Stimulated activated CD4-positive, alpha-beta T cell treated with anti-CD3 and anti-CD28 coated beads, Interleukin-4, amount 100 ng/mL, for 4 hours (primary cell): ENCODE data around the gene ELN.

Source experiments
- DNase-seq, 2 experiments: peaks; one replicate each; pipeline ENCODE4 v3.0.0-alpha.2; 2020

ELN gene

GRCh38 chr7:74025730-74026129, 2.2 kb upstream of the ELN start:
- no peak for DNase-seq

- DNase-seq, result no peak
These were observed 1.5 kb upstream of the ELN start for GRCh38 chr7:74026406-74026902.

- DNase-seq, result peak; percentile 33 to 58
These were observed 880 bp upstream of the ELN start for GRCh38 chr7:74026903-74027682.

- no peak for DNase-seq
These were observed 407 bp downstream of the ELN start for GRCh38 chr7:74028321-74028838.

GRCh38 chr7:74029089-74029785, 1.3 kb downstream of the ELN start:
- no peak for DNase-seq

- DNase-seq, result no peak
These were observed 2.0 kb downstream of the ELN start for GRCh38 chr7:74029991-74030415.

- no peak for DNase-seq
These were observed 2.9 kb downstream of the ELN start for GRCh38 chr7:74030861-74031260.

- DNase-seq, result no peak
These were observed 3.6 kb downstream of the ELN start for GRCh38 chr7:74031403-74032190.

GRCh38 chr7:74032191-74032490, 4.2 kb downstream of the ELN start:
- no peak for DNase-seq

- no peak for DNase-seq
These were observed 4.8 kb downstream of the ELN start for GRCh38 chr7:74032624-74033371.

- DNase-seq, result no peak
These were observed 5.7 kb downstream of the ELN start for GRCh38 chr7:74033372-74034311.

GRCh38 chr7:74037609-74038008, 9.6 kb downstream of the ELN start:
- no peak for DNase-seq

GRCh38 chr7:74038194-74038961, 10.4 kb downstream of the ELN start:
- DNase-seq, result no peak

- DNase-seq, result no peak
These were observed 11.4 kb downstream of the ELN start for GRCh38 chr7:74039337-74039736.

GRCh38 chr7:74040101-74040790, 12.3 kb downstream of the ELN start:
- DNase-seq, result no peak

GRCh38 chr7:74040791-74041520, 13.0 kb downstream of the ELN start:
- no peak for DNase-seq

GRCh38 chr7:74042746-74043522, 15.0 kb downstream of the ELN start:
- no peak for DNase-seq

- no peak for DNase-seq
These were observed 15.6 kb downstream of the ELN start for GRCh38 chr7:74043523-74043951.
